GM19438 (cell line): ENCODE results near the gene KCNQ1.

Experiments used
- ATAC-seq: cut with Tn5 transposase; IDR thresholded peaks from one replicate; pipeline ENCODE4 v1.9.1; 2021; ENCODE audit warnings: low read depth; ENCODE audit not compliant: unreplicated experiment

The KCNQ1 gene

GRCh38 chr11:2655834-2656622, 211.2 kb downstream of the KCNQ1 start:
- no peak for ATAC-seq

- ATAC-seq = no peak
Observed at GRCh38 chr11:2656859-2657258, 212.1 kb downstream of the KCNQ1 start.

GRCh38 chr11:2657697-2658284, 213.0 kb downstream of the KCNQ1 start:
- ATAC-seq = no peak

GRCh38 chr11:2660357-2660939, 215.6 kb downstream of the KCNQ1 start:
- no peak for ATAC-seq

- no peak for ATAC-seq
Observed at GRCh38 chr11:2661173-2662023, 216.6 kb downstream of the KCNQ1 start.

GRCh38 chr11:2662024-2662312, 217.2 kb downstream of the KCNQ1 start:
- no peak for ATAC-seq

GRCh38 chr11:2662430-2663299, 217.9 kb downstream of the KCNQ1 start:
- ATAC-seq = no peak

- no peak for ATAC-seq
Observed at GRCh38 chr11:2663506-2663905, 218.7 kb downstream of the KCNQ1 start.

- no peak for ATAC-seq
Observed at GRCh38 chr11:2663915-2664314, 219.1 kb downstream of the KCNQ1 start.

GRCh38 chr11:2664376-2664775, 219.6 kb downstream of the KCNQ1 start:
- no peak for ATAC-seq

GRCh38 chr11:2664791-2665525, 220.2 kb downstream of the KCNQ1 start:
- ATAC-seq = no peak

- ATAC-seq = no peak
Observed at GRCh38 chr11:2665526-2666400, 221.0 kb downstream of the KCNQ1 start.

- ATAC-seq = no peak
Observed at GRCh38 chr11:2666401-2666741, 221.6 kb downstream of the KCNQ1 start.

- no peak for ATAC-seq
Observed at GRCh38 chr11:2666828-2667570, 222.2 kb downstream of the KCNQ1 start.

- no peak for ATAC-seq
Observed at GRCh38 chr11:2667940-2668339, 223.1 kb downstream of the KCNQ1 start.

GRCh38 chr11:2668876-2669275, 224.1 kb downstream of the KCNQ1 start:
- ATAC-seq = no peak

- no peak for ATAC-seq
Observed at GRCh38 chr11:2669634-2670469, 225.0 kb downstream of the KCNQ1 start.
